Activated T-helper 9 cell treated with anti-CD3 and anti-CD28 coated beads, Interleukin-2, amount 50 U/mL, for 16 hours (primary cell): Measurements from ENCODE around the gene MAN2A1.
A peak's percentile ranks its signal among the peaks of the same experiment; 100 is the strongest.

ENCODE experiments used
- DNase-seq: peaks from one replicate; pipeline ENCODE4 v3.0.0-alpha.2; 2020; ENCODE audit warnings: low read depth

MAN2A1 gene

DNA sequence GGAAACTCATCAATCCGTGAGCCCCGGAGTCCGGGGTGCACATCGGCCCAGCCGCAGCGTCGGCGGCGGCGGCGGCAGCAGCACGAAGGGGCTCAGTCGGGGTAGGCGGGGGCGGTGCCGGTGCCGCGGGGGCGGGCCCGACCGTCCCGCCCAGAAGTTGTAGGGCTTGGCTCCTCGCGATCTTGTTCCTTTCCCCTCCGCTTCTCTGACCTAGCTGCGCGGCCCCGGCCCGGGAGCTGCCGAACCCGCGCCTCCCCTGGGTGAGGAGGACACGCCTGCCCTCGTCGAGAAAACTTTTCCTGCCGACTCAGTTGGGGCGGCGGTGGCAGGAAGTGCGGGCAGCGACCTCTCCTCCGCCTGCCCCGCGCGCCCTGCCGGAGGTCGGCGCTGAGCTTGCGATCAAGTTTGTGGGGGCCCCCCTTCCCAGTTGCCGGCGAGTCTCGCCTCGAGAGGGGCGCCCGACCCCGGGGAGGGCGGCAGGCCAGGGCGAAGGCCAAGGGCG lies at the start of gene MAN2A1:
Gene MAN2A1 (plus strand): TSS at position 188 of the 502 bp plus-strand sequence. CDS start 491 bp downstream, outside the sequence.
- peak; percentile 67 for DNase-seq

DNA sequence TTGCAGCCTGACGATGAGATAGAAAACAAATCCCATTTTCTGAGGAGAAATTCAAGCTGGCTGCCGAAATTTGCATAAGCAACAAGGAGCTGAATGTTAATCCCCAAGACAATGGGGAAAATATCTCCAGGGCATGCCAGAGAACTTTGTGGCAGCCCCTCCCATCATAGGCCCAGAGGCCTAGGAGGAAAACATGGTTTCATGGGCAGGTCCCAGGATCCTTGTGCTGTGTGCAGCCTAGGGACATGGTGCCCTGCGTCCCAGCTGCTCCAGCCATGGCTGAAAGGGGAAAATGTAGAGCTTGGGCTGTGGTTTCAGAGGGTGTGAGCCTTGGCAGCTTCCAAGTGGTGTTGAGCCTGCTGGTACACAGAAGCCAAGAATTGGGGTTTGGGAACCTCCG lies 48.8 kb upstream of the MAN2A1 start:
- DNase-seq: no peak

DNA sequence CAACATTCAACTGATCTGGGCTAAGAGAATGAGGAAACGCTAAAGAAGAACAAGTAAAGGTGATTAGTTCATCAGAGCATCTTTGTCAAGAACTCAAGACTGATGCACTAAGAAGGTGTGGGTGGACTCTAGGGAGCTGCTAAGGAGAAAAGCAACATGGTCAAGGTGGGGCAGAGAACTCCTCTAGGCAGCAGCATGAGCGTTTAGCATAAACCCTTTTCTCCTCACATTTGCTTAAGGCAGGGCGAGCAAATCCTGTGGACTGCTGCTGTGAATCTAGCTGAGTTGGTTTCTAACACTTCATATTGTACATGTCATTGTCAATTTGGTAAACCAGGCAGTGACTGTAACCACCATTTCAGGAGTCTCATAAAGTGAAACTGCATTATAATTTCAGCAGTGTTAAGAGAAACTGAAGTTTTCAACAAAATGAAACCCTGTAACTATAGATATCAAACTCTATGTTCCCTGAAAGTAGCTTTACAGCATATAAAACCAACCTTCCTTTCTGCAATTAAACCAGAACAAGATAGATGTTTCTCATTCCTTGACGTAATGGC lies 45.9 kb upstream of the MAN2A1 start:
- no peak for DNase-seq

DNA sequence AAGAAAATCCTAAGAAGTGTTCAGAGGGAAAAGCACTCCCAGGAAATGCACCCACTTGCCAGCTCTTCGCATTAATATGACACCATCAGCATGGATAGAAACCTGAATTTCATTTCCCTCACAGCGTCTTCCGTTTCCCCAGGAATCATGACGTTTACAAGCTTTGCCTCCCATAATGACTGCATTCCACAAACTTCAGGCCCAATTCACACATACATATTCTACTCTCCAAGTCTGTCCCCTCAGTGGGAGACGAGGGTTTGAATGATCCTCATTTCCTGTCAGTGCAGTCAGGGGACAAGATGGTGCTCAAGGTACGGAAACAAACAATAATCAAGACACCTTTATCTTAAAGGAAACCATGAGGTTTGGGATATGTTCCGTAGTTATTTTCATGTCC lies 44.9 kb upstream of the MAN2A1 start:
- no peak for DNase-seq

DNA sequence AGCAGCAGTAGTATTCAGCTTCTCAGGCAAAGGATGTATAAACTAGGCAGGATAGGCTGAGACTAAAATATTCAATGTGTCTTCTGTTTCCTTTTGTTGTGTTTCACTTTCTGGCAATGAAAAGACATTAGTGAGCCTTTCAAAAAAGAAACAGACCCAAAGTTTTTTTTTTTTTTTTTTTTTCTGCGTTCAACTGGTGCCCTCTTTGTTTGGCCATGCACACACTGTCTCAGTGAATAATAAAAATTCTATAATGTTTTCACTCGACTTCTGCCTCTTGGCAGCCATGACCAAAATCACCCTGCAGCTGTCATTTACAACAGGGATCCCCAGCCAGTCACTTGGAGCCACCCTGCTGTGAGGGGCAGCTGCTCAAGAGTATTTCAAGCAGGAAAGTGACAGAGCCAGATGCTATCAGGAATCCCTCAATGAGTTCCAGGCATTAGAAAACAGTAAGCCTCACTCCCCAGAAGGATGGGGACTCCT lies 44.0 kb upstream of the MAN2A1 start:
- DNase-seq: no peak

DNA sequence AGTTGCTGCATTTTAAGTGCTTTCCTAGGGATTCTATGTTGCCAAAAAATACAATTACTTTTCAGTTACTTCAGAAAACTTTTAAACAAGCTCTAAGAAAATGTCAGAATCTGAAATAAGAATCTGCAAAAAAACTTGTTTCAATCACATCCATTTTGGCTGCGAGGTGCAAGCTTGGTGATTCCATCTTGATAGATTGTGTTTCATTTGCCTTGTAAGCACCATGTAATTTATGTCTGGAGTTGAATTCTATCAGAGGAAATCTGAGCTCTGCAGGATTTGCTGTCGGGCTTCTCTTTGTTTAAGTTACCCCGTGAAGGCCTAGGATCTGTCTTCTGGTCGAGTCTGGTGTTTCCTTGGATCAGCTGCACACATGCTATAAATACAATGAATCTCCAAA lies 40.4 kb upstream of the MAN2A1 start:
- DNase-seq: no peak

DNA sequence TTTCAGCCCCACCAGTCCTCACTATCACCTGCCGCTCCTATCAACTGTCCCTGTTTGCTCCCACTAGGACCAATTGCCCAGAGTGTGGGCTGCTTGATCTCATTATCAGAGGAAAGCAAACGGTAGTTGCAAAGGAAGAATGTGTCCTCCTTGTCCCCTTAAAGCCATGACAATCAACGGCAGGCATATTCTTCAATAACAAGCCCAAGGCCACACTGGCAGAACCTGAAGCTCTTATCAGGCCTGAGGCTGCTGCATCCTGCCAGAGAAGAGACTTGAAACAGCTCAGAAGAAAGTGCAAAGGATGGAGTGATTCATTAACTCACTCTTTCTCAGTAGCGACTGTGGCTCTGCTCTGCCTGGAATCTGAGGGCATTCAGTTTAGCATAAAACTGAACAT lies 39.2 kb upstream of the MAN2A1 start:
- DNase-seq: no peak

DNA sequence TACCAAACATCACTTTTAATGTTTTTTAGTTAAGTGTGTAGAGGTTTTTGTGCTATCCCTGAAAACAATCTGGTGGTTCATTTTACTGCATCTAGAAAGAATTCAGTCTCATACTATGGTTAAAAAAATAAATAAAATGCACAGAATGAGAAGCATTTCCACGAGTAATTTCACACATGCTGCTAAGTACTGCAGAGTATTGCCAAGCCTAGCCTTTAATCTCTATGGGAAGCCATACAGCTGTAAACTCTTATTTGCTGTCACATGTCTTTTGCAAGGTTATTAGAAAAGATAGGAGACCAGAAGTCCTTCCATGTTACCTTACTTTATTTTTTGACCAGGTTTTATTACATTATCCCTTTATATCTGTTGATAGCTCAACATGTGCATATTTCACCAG lies 37.6 kb upstream of the MAN2A1 start:
- no peak for DNase-seq

DNA sequence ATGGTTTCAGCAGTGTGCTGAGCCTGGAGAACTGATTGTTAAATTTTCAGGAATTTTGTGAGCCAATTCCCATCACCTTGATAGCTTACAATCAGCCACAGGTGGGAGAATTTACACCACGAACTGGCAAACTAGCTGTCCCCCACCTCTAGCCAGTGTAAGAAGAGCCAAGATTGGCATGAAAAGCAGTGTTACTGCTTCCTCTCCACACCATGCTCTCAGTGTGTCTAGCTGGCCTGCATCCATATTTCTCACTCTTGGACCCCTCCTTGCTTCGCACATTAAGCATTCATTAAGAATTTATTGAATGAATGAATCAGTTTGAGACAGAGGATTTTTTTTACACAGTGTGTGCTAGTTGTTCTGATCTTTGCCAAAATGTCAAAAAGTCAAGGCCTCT lies 36.7 kb upstream of the MAN2A1 start:
- no peak for DNase-seq

DNA sequence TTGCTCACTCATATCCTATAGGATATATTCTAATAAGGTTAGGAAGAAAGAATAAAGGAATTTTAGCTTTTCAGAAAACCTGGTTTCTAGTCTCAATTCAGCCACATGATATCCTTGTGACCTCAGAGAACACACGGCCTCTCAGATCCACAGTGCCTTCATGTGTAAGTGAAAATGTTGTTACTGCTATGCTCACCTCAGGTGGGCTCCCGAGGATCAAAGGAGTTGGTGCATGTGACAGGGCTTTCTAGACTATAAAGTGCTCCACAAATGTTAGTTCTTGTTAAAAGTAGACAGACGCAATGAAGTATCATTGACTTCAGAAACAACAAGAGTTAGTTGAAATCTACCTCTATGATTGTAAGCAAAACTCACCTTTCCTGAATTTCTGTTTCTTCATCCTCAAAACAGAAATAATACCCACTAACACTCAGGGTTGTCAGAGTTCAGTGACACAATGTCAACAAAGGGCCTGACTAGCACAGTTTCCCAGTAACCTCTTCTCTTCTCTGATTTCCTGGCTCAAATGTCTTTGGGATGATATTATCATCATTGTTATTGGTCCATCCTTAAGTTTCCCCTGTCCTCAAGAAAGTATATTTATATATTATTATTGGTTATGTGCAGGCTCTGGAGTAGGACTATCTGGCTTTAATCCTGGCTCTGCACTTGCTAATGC lies 36.0 kb upstream of the MAN2A1 start:
- DNase-seq: no peak

DNA sequence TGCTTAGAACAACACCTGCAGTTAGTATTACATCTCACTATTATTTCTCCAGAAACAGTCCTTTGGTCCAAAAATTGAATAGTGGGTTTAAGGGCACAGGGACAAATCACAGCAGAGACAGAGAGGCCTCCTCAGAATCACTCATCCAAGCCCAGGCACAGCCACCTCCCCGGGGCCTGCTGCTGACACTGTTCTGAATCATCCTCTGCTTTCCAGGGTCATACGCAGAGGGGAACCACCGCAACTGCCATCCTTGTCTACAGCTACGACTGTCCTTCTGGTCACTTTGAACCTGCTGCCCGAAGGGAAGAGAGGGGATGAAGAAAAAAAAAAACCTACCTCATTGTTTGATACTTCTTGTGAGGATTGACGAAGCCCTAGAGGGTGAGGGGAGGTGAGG lies 35.3 kb upstream of the MAN2A1 start:
- no peak for DNase-seq

DNA sequence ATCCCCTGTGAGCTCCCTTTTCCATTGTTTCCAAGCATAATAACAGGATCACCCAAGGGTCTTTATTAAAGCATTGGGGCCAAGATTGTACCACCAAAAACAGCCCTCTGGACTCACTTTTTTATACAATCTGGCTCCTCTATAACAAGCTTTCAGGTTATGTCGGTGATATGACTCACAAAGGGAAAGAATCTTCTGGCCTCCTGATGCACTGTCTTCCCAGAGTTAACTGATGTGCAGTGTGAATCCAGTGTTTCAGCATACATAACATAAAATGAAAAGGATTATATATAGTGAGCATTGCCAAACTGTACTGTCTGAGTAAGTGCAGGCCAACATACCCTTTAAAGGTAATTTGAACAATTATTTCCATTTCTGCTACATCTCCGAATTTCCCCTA lies 33.9 kb upstream of the MAN2A1 start:
- no peak for DNase-seq

DNA sequence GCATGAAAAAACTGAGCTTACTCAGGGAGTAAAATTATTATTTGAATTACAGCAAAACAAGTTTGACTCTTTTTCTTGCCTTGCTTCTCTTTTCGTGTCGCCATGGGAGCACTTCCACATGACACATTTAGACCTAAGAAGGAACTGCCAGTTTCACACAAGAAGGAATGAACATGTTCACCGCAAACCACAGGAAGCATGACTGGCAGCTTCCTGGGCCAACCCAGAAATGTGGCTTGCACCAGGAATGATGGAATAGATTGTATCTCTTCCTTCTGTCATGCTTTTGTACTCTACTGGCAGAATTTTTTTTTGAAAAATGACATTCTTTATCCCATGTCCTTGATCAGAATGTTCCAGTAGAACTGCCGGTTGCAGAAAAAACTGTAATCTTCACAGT lies 32.9 kb upstream of the MAN2A1 start:
- peak; percentile 5 for DNase-seq

DNA sequence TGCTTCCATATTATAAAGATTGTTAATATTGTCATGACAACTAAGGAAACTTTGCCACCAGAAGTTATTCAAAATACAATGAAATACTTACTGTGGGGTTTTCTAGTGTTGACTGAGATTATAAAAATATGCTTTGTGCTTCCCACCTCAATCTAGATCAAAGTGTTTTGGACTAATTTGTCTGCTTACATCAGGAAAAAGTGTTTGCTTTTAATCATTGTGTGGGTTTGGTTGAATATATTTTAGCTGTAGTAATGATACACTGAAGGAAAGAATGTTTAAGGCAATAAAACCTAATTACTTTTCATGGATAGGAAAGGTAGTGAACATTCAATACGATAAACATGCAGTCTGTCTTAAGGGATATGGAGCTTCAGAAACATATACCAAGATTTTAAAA lies 29.8 kb upstream of the MAN2A1 start:
- no peak for DNase-seq

DNA sequence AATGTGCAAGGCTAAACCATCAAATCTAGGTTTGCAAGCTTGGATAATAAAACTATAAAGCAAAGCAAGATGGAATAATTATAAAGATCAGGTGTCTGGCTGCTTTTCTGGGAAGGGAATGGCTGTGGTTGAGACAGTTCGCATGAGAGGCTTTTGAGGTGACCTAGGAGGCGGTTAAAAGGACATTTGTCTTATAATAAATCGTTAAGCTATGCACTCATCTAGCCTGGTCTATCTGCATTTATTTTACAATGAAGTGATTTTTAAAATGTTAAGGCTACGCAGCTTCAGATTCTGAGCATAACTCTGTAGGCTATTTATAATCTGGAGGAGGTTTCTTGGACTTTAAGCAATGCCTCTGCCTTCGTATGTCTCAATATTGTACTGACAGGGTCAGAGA lies 29.4 kb upstream of the MAN2A1 start:
- no peak for DNase-seq

DNA sequence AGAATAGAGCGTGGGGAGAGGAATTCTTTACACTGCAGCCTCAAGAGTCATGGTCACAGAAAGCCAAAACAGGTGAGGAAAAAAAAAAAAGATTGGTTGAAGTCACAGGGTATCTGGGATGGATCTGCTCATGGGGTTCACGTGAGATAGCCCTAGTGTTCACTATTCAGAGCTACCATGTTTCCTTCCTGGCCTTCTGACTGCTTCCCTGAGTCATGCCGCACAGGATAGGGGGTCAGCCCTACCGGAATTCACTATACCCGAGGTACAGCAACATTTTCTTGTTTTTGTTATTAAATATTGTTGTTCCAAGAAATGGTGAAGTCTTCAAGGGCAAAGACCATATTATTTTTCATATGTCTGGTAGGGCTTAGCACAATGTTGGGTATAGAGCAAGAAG lies 21.5 kb upstream of the MAN2A1 start:
- no peak for DNase-seq

DNA sequence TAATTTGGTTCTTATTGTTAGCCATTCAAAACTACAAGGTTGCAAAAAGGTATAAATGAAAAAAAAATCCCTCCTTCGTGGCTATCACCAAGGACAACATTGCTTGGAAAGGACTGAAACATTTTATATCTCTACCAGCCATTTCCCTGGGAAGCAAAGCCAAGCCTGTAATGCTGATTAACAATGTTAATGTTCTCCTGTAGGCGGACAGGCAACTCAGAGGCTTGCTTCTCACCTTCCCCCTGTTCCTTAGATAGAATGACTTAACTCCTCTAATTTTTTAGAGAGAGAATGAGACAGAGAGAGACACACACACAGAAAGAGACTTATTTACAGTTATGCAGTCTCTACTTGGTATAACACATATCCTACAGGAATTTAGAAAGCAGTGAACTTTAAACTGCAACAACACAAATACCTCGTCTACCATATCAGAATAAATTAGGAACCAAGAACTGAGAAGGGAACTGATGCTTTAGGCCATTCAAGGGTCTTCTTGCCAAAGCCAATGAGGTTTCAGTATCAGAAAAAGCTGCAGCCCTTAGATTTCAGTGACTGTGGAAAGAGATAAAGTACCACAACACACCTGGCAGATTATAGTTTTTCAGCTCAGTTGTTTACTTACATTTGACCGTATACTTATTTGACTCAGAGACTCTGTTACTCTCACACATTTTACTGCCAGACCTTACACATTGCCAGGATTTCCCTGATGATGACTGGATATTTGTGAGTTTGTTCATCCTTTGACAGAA lies 20.9 kb upstream of the MAN2A1 start:
- no peak for DNase-seq

DNA sequence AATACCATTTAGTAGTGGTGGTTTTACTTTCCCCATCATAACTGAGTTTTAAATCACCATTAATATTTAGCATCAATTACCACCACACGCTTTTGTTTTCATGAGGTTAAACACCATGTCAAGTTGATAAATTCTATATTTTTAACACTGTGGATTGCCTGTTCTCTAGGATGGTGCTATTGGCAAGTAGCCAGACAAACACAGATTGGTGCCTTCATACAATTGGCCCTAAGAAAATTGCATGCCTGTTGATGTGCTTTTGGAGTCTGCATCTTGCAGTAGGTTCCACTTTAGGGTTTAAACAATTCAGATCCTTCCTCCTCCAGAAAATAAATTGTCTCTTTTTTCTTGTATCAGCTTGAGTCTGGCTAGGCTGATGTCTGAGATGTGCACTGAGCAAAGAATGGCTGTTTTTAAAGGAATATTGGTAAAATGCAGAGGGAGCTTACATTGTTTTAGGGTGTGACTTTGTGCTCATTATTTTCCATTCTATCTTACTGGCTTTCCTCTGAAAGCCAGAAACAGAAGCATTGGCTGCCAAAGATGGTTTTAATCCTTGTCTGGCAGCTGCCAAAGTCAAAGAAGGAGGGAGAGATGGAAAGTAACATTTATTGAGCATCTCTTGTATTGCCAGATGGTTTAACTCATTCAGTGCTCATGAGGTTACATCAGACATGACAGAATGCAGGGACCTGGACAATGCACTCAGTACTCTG lies 19.6 kb upstream of the MAN2A1 start:
- no peak for DNase-seq

DNA sequence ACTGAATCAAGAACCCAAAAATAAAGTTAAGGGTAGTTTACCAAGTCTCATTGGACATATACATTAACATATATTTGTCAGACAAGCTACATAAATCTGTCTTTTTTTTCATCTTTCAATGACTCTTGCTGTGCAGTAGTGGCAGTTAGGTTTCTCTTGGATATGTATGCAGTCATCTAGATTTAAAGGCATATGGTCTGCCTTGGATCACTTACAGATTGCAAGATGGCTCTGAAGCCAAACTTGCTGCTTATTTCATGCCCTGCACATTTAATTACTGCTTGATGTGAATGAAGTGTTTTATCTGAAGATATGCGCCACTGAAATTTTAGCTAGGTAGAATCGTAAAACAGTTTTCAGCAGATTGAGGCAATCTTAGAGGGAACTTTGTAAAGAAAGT lies 18.6 kb upstream of the MAN2A1 start:
- DNase-seq: no peak

DNA sequence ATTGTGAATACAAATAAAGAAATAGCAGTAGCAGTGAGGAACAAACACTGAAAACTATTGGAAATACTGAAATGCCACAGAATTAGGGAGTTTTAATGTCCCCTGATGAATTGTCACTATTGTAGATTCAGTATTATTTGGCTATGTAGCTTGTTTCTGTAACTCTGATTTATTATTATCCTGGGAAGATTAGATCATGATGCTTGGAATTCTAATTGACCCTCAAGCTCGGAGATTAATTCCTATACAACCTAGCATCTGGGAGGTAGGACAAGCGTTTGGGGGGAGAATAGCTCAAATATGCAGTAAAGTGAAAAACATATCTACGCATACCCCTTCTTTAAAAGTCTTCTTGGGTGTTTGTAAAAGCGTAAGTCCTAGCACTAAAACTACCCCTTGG lies 15.1 kb upstream of the MAN2A1 start:
- DNase-seq: no peak

DNA sequence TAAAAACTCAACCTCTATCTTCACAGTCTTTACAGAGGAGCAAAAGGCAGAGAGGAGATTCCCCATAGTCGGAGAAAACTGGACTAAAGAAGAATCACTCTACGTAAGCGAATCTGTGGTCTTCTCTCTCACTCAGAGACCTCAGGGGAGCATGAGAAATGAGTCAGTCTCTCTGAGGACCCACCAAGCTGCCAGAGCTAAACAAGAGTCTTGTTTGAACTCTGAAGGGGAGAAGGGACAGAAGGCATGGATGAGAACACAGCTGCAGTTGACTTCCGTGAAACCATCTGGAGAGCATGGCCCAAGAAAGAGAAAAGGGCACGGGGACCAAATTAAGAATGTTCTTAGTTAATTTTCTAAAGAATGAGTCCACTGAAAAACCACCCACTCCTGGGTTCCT lies 12.8 kb upstream of the MAN2A1 start:
- DNase-seq: no peak

DNA sequence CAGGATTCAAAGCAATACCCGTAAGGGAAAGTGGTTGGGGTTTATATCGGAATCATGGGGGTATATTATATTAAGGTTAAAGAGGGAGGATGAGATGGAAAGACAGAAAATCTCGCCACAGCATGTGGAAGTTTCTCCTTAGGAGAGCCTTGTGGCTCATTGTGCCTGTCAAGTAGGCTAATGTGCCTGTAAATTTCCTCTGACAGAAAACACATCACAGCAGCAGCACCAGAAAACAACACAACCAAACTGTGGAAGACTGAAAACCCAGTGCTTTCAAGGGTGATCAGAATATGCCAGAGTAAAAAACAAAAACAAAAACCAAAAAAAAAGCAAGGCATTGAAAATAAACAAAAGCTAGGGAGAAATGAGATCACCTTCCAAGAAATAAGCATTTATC lies 11.3 kb upstream of the MAN2A1 start:
- no peak for DNase-seq

DNA sequence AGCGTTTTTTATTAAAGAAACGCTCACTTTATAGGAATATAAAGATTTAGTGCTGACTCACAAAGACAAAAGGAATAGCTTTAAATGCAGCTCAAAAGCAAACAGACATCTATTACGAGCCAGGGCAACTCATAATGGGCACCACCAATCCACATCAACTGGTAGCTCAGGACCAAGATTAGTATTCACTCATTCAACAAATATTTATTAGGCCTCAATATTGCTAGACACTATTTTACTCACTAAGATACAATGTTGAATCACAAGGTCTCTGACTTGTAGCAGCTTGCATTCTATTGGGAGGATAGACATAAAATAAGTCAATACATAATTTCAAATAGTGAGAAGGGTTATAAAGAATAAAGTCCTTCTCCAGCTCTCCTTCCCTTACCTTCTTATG lies 8.0 kb upstream of the MAN2A1 start:
- no peak for DNase-seq
